ENCODE results near the gene ZNF22. TPM values are rescaled to one million over a fixed set of nuclear protein-coding genes. Genes with fewer than 3 reads are reported as not detected.
A peak's percentile ranks its signal among the peaks of the same experiment; 100 is the strongest.

ZNF22 gene
- total and polyA plus RNA-seq, 8 donors: 12.6 to 21.8 (median 19.4) TPM

GRCh38 chr10:44995914-44996669 lies 4.6 kb upstream of the ZNF22 start:
- FAIRE-seq (no peak), ATAC-seq (peak; percentile 35 to 56 (median 50)), DNase-seq (peak; percentile 53 to 71 (median 60))
- Histone ChIP-seq H3K27me3 (no peaks in the 10 kb centered on the region), H3K4me3 (no peak overlapping the region), H3K36me3 (no peaks in the 10 kb centered on the region), H3K4me1 (peaks cover 55 to 77% (median 56%) of the 10 kb centered on the region in 3 donors), H3K9me3 (no peaks in the 10 kb centered on the region), H3K27ac (peak overlapping the region; percentile 59 to 87 (median 83))
- 5 to 6% methylated on average over 9 of the region's 9 CpGs for WGBS, 2 donors
- TF ChIP-seq CTCF (IDR thresholded peaks at IDR 0.05): no peak
- intact Hi-C loops (cut with DNase I): no loop called here

GRCh38 chr10:44997105-44997748 lies 3.5 kb upstream of the ZNF22 start:
- no peaks in the 10 kb centered on the region for H3K36me3 ChIP-seq
- H3K4me3 ChIP-seq: no peak overlapping the region
- H3K9me3 ChIP-seq: no peaks in the 10 kb centered on the region
- WGBS, 2 donors: 87 to 92% methylated on average over 6 of the region's 6 CpGs
- intact Hi-C loops (cut with DNase I): no loop called here
- no peaks in the 10 kb centered on the region for H3K27me3 ChIP-seq
- H3K4me1 ChIP-seq: peaks cover 51 to 72% (median 55%) of the 10 kb centered on the region in 3 donors
- DNase-seq (no peak), FAIRE-seq (no peak), ATAC-seq (no peak)
- H3K27ac ChIP-seq: peak overlapping the region; percentile 59 to 87 (median 83)
- TF ChIP-seq CTCF (IDR thresholded peaks at IDR 0.05): no peak

- intact Hi-C loops (cut with DNase I): no loop called here
- FAIRE-seq (no peak), DNase-seq (peak in 2 of 6 donors; percentile 14), ATAC-seq (no peak)
- Histone ChIP-seq H3K36me3 (no peaks in the 10 kb centered on the region), H3K4me1 (peaks cover 46 to 67% (median 47%) of the 10 kb centered on the region in 3 donors), H3K9me3 (no peaks in the 10 kb centered on the region), H3K27me3 (no peaks in the 10 kb centered on the region), H3K27ac (peak overlapping the region in 2 of 4 donors; percentile 82 to 87), H3K4me3 (no peak overlapping the region)
- 84 to 85% methylated on average over 6 of the region's 6 CpGs for WGBS, 2 donors
- TF ChIP-seq CTCF (IDR thresholded peaks at IDR 0.05): no peak
Observed at GRCh38 chr10:44998146-44998631, 2.5 kb upstream of the ZNF22 start.

- no peak for TF ChIP-seq CTCF (IDR thresholded peaks at IDR 0.05)
- H3K4me1 ChIP-seq: peaks cover 30 to 51% (median 39%) of the 10 kb centered on the region in 3 donors
- 63 to 64% methylated on average over 12 of the region's 12 CpGs for WGBS, 2 donors
- intact Hi-C loops (cut with DNase I): no loop called here
- ATAC-seq: no peak
- peaks cover 0 to 9% (median 0%) of the 10 kb centered on the region in 3 donors for H3K36me3 ChIP-seq
- peak overlapping the region; percentile 87 to 96 (median 95) for H3K27ac ChIP-seq
- peak overlapping the region; percentile 47 to 68 (median 60) for H3K4me3 ChIP-seq
- H3K9me3 ChIP-seq: no peaks in the 10 kb centered on the region
- FAIRE-seq: no peak
- H3K27me3 ChIP-seq: no peaks in the 10 kb centered on the region
- DNase-seq: peak in 4 of 6 donors; percentile 38 to 58 (median 45)
Observed at GRCh38 chr10:45000138-45000751, 478 bp upstream of the ZNF22 start.
